ENCODE data around the gene KDM2B.

KDM2B gene

DNA sequence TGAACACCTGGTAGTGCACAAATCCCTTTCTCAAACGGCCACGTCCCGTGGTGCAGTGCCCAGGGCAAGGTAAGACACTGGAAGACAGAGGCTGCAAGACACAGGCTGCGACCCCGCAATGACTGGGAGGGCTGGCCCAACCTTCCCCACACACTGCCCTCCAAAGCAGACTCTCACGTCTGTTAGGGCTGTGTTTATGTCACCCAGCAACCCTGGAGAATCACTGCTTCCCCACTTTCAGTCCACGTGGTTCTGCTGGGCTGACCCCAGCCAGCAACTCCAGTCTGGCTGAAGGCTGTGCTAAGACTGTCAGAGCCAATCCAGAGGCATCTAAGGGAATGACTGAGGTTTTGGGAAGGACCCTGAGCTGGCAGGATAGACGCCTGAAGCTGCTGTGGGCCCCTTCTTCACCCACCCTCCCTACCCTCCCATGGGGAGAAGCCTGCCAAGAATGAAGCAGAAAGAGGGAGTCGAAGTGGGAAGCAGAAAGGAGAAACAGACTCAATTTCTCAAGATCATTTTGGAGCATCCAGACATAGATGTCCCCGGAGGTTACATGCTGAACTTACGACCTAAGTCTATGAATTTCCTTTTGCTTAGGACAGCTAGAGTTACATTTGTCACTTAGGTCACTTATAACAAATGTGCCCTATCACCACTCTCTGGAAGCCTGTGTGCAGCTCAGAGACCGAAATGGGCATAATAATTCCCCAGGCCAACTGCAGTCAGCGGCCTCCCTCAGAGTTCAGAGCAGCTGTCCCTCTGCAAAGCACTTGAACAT lies 11.7 kb downstream of the KDM2B start:
- in situ Hi-C loops (cut with HindIII; ENCODE audit: low sequenced_read_pairs), result loop anchor here (25.0 kb wide), 1 partner anchor 143 kb away; the partner anchor contains the start of gene TMEM120B

DNA sequence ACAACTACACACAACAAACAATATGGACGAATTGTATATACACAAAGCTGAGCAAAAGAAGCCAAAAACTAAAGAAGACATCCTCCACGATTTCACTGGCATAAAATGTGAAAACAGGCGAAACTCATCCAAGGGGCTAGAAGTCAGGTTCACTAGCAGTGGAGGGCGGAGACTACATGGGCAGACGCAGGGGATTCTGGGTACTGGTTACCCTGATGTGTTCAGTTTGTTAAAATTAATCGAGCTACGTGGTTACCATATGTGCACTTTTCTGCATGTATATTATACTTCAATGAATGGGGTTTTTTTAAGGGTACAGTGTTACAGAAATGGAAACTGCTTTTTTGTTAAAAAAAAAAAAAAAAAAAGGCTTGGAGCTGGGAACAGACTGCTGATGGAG lies 12.3 kb downstream of the KDM2B start:
- in situ Hi-C loops (cut with HindIII; ENCODE audit: low sequenced_read_pairs), result loop anchor here (25.0 kb wide), 1 partner anchor 144 kb away; the partner anchor contains the start of gene TMEM120B

- in situ Hi-C loops (cut with HindIII; ENCODE audit: low sequenced_read_pairs), result loop anchor here (25.0 kb wide), 1 partner anchor 147 kb away; the partner anchor contains the start of gene TMEM120B
Measured at GRCh38 chr12:121565076-121565475, 15.7 kb downstream of the KDM2B start.

- in situ Hi-C loops (cut with HindIII; ENCODE audit: low sequenced_read_pairs), result loop anchor here (25.0 kb wide), 1 partner anchor 150 kb away; the partner anchor contains the start of gene TMEM120B
Measured at GRCh38 chr12:121562488-121562887, 18.3 kb downstream of the KDM2B start.

- in situ Hi-C loops (cut with HindIII; ENCODE audit: low sequenced_read_pairs), result loop anchor here (25.0 kb wide), 1 partner anchor 151 kb away; the partner anchor contains the start of gene TMEM120B
Measured at GRCh38 chr12:121561009-121561395, 19.8 kb downstream of the KDM2B start.

DNA sequence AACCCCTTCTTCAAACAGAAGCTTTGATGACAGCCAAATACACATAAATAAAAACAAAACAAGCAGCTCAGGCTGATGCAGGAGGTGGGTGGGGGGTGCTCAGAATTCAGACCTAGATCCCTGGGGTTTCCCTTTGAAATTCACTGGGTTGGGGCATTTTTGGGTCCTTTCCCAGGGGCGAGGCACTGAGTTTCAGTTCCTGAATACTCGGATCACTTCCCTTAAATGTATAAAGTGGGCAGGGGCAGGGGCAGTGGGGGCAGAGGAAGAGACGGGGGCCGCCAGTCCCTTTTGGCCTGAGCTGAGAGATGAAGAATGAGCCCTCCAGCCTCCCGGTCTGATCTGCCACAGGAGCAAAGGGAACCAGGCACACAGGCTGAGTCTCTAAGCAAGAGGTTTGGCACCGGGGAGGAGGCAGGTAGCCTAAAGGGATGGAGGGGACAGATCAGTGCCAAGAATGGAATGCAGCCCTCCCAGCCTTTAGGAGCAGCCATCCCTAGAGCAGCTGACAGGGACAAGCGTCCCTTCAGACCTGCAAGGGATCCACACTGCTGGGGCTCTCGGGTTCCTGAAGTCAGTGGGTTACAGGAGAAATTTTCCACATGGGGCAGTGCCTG lies 20.3 kb downstream of the KDM2B start:
- in situ Hi-C loops (cut with HindIII; ENCODE audit: low sequenced_read_pairs), result loop anchor here (25.0 kb wide), 1 partner anchor 152 kb away; the partner anchor contains the start of gene TMEM120B

- in situ Hi-C loops (cut with HindIII; ENCODE audit: low sequenced_read_pairs), result loop anchor here (25.0 kb wide), 1 partner anchor 153 kb away; the partner anchor contains the start of gene TMEM120B
Measured at GRCh38 chr12:121558956-121559355, 21.9 kb downstream of the KDM2B start.

DNA sequence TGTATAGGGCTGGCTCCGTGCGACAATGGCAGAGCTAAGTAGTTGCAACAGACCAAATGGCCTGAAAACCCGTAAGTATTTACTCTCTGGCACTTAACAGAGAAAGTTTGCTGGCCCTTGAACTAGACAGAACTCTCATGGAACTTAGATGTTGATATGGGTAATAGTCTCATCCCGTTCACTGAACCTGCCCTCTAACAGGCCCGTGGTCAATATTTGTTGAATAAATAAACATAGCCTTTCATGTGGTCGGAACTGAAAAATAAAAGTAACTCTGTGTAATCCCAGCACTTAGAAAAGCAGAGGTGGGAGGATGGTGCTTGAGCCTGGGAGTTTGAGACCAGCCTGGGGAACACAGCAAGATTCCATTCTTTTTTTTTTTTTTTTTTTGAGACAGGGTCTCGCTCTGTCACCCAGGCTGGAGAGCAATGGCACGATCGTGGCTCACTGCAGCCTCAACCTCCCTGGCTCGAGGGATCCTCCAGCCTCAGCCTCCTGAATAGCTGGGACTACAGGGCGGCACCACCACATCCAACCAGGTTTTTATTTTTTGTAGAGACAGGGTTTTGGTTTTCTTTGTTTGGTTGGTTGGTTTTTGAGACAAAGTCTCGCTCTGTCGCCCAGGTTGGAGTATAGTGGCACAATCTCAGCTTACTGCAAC lies 29.7 kb downstream of the KDM2B start:
- in situ Hi-C loops (cut with HindIII; ENCODE audit: low sequenced_read_pairs), result loop anchor here (25.0 kb wide), 1 partner anchor 161 kb away; the partner anchor contains the start of gene TMEM120B

DNA sequence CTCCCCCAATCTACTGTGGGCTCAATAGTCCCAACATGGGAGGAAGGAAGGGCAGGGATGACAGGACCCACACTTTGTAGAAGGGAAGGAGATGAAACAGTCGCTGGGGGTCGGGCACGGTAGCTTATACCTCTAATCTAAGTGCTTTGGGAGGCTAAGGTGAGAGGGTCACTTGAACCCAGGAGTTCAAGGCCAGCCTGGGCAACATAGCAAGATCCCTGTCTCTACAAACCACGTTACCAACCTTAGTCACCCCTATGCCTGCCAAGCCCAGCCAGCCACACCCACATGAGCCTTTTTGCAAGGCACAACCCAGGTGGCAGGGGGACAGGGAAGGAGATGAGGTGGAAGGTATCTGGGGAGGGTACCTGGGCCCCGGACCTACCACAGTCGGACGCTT lies 31.7 kb downstream of the KDM2B start:
- in situ Hi-C loops (cut with HindIII; ENCODE audit: low sequenced_read_pairs), result no loop called here

DNA sequence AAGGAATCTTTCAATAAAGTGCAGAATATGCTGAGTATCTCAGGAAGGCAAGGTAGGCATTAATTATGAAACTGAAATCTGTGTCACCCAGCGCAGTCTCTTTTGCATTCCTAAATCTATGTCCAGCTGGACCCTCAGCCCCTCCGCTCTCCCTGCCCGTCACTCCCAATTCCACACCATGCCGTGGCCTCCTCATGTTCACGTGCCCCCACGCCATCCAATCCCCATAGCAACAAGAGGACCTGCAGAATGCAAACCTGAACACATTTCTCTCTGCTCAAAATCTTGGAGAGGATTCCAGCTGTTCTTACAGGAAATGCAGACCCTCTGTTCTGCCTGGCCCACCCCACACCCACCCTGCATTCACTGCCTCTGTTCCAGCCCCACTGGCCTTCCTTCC lies 35.3 kb downstream of the KDM2B start:
- in situ Hi-C loops (cut with HindIII; ENCODE audit: low sequenced_read_pairs), result no loop called here

DNA sequence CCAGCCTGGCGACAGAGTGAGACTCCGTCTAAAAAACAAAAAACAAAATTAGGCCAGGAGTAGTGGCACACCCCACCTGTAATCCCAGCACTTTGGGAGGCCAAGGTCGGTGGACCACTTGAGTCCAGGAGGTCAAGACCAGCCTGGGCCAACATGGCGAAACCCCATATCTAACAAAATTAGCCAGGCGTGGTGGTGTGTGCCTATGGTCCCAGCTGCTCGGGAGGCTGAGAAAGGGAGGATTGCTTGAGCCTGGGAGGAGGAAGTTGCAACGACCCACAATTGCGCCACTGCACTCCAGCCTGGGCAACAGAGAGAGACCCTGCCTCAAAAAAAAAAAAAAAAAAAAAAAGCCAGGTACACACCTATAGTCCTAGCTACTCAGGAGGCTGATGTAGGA lies 37.0 kb downstream of the KDM2B start:
- in situ Hi-C loops (cut with HindIII; ENCODE audit: low sequenced_read_pairs), result no loop called here

DNA sequence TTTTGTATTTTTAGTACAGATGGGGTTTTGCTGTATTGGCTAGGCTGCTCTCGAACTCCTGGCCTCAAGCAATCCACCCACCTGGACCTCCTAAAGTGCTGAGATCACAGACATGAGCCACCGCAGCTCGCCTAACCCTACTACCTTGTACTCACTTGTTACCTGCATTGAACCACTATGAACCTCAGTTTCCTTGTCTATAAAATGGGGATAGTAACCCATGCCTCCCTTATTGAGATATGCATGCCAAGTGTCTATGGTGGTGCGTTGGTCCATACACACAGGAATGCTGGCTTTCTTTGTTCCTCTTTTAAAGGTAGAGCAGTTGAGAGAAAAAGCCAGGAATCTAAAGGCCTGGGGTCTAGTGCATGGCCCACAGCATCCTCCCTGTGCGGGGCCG lies 40.9 kb downstream of the KDM2B start:
- in situ Hi-C loops (cut with HindIII; ENCODE audit: low sequenced_read_pairs), result no loop called here

DNA sequence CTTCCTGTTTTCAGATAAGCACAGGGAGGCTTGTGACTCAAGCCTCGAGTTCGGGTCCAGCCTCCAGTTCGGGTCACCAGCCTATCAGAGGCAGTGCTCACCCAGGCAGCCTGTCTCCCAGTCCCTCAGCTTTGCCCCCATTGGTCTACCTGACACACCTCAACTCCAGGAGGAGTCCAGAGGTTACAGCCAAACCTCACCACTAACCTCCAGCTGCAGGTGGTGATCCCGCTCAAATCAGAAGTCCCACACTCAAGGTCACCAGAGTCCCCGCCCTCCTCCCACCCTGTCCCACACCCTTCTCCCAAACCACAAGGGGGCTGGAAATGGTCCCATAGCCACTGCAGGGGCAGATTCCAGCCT lies 42.1 kb downstream of the KDM2B start:
- in situ Hi-C loops (cut with HindIII; ENCODE audit: low sequenced_read_pairs), result no loop called here

- in situ Hi-C loops (cut with HindIII; ENCODE audit: low sequenced_read_pairs), result no loop called here
Measured at GRCh38 chr12:121537814-121538698, 42.8 kb downstream of the KDM2B start.

DNA sequence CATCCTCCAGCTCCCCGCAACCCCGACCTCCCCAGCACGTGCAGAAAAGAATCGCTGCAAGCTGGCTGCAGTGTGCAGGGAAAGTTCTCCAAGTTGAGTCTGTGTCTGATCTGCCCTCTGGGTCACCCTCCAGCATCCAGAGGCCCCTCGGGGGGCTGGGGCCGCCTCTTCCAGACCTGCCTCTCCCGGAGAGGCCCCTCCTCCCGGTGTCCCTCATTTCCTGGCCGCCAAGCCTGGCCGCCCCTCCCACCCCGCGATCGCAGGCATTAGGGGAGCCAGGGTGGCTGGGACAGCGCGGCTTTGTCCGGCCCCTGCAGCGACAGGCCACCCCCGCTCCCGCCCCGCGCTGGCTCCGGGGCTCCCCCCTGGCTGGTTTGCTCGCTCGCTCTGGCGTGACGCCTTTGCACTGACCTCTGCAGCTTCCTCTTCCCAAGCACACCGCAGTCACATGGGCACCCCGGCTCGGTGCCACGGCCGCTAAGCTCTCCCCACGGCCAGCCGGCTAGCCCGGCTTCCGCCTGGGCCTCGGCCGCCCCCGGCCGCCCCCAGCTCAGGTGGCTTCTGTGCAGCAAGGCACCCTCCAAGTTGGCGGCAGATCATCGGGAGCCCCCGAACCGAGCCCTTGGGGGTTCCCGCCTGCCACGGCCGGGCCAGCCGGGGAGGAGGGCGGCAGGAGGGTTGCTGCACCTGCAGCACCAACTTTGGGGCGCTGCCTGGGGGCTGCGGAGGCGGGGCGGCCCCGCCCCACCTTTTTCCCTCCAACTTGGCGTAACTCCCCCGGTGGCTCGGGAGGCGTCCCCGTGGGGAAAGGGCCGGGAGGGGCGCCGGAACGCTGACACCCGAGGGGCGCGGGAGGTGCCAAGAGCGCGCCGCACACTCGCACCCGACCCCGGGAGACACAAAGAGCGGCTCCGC lies 43.7 kb downstream of the KDM2B start:
- in situ Hi-C loops (cut with HindIII; ENCODE audit: low sequenced_read_pairs), result no loop called here

DNA sequence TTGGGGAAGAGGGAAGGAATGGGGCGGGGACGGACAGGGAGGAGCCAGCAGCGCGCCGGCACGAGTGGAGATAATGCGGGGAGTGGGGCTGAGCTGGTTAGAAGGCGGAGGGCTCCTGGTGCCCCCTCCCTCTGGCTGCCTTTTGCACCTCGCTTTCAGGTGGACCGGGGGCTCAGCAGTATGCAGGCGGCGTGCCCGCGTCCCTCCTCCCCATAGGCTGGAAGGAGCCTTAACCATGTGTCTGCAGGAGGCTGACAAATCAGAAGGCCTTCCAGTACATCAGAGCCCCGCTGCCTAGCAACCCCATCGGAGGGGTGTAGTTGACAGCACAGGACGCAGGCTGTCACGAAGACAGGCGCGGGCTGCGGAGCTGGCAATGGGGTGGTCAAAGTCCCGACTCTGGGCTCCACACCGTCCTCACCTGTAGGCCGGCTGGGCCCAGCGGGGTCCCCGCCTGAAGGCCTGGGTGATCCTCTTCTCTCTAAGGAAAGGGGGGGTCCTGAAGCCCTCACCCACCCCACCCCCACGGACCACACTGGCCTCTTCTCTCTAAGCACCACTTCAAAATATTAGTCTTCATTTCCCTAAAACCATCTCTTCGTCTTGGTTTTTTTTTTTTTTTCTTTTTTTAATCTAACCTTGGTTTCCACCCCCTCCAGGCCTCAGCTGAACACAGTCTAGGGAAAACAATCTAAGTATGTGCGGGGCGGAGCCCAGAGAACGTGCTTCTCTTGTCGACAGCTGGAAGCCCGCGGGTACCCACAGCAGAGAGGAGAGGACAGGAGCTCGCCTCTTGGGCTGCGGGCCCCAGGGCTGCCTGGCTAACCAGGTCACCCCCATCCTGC lies 44.5 kb downstream of the KDM2B start:
- in situ Hi-C loops (cut with HindIII; ENCODE audit: low sequenced_read_pairs), result no loop called here

DNA sequence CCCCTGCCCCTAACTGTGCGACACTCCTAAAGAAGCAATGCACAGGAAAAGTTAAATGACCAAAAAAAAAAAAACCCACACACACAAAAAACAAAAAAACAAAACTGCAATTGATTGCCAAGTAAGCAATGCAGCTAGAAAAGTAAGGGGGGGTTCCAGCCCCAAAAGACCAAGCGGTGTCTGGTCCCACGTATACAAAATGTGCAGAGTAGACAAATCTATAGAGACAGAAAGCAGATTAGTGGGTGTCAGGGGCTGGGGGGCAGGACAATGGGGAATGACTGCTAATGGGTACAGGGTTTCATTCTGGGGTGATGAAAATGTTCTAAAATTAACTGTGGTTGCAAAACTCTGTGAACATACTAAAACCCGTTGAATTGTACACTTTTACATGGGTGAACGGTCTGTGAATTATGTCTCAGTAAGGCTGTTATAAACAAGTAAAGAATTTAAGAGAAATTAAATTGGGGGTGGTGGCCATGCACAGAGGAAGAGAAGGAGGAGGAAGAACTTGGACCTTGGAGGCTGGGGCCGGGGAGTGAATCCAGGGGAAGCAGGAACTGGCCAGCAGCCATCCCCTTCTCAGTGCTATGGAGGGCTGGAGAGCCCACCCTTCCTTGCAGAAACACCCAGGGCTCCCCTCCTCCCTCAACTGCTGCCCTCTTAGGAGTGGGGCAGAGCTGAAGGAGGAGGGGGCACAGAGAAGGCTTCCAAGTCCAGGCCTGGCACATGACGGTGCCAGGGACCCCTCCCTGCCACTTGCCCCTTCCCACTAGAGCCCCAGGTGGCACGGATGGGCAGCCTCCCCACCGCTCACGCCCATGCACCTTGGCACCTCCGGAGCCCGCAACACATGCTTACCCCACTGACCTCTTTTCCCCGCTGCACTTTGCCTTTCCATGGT lies 45.4 kb downstream of the KDM2B start:
- in situ Hi-C loops (cut with HindIII; ENCODE audit: low sequenced_read_pairs), result no loop called here
